ENCODE data around the gene SHROOM3.
"Not testable (repeated sequence)": the region's sequence is repeated elsewhere in the genome, so short reads cannot be mapped to it uniquely, and the experiment has no call there.

SHROOM3 gene

GRCh38 chr4:76696109-76696508 lies 261.1 kb downstream of the SHROOM3 start:
- no peak for DNase-seq (ENCODE audit: low read depth in 3 of 3)

GRCh38 chr4:76697129-76697803 lies 262.2 kb downstream of the SHROOM3 start:
- DNase-seq (ENCODE audit: low read depth in 3 of 3) = no peak

GRCh38 chr4:76698141-76698540 lies 263.1 kb downstream of the SHROOM3 start:
- DNase-seq (ENCODE audit: low read depth in 3 of 3) = no peak

GRCh38 chr4:76699751-76700310 lies 264.8 kb downstream of the SHROOM3 start:
- no peak for DNase-seq (ENCODE audit: low read depth in 3 of 3)

- no peak for DNase-seq (ENCODE audit: low read depth in 3 of 3)
Observed at GRCh38 chr4:76702440-76703122, 267.6 kb downstream of the SHROOM3 start.

GRCh38 chr4:76703123-76703490 lies 268.1 kb downstream of the SHROOM3 start:
- no peak for DNase-seq (ENCODE audit: low read depth in 3 of 3)

- no peak for DNase-seq (ENCODE audit: low read depth in 3 of 3)
Observed at GRCh38 chr4:76703676-76704075, 268.6 kb downstream of the SHROOM3 start.

GRCh38 chr4:76704133-76704881 lies 269.3 kb downstream of the SHROOM3 start:
- no peak for DNase-seq (ENCODE audit: low read depth in 3 of 3)

- DNase-seq (ENCODE audit: low read depth in 3 of 3) = no peak
Observed at GRCh38 chr4:76705472-76705871, 270.4 kb downstream of the SHROOM3 start.

- DNase-seq (ENCODE audit: low read depth in 3 of 3) = no peak
Observed at GRCh38 chr4:76706581-76706980, 271.6 kb downstream of the SHROOM3 start.

GRCh38 chr4:76708971-76709771 lies 274.1 kb downstream of the SHROOM3 start:
- DNase-seq (ENCODE audit: low read depth in 3 of 3) = no peak

GRCh38 chr4:76709772-76710090 lies 274.7 kb downstream of the SHROOM3 start:
- DNase-seq (ENCODE audit: low read depth in 3 of 3) = no peak

GRCh38 chr4:76712564-76712963 lies 277.5 kb downstream of the SHROOM3 start:
- DNase-seq (ENCODE audit: low read depth in 3 of 3) = no peak

- DNase-seq (ENCODE audit: low read depth in 3 of 3) = no peak
Observed at GRCh38 chr4:76714226-76714625, 279.2 kb downstream of the SHROOM3 start.

GRCh38 chr4:76716020-76716419 lies 281.0 kb downstream of the SHROOM3 start:
- DNase-seq (ENCODE audit: low read depth in 3 of 3) = no peak

GRCh38 chr4:76716658-76717057 lies 281.6 kb downstream of the SHROOM3 start:
- DNase-seq (ENCODE audit: low read depth in 3 of 3) = no peak

- no peak for DNase-seq (ENCODE audit: low read depth in 3 of 3)
Observed at GRCh38 chr4:76717431-76717830, 282.4 kb downstream of the SHROOM3 start.

GRCh38 chr4:76718021-76718420 lies 283.0 kb downstream of the SHROOM3 start:
- DNase-seq (ENCODE audit: low read depth in 3 of 3) = no peak

- DNase-seq (ENCODE audit: low read depth in 3 of 3) = no peak
Observed at GRCh38 chr4:76718831-76719230, 283.8 kb downstream of the SHROOM3 start.

GRCh38 chr4:76720121-76720520 lies 285.1 kb downstream of the SHROOM3 start:
- DNase-seq (ENCODE audit: low read depth in 3 of 3) = no peak

- DNase-seq (ENCODE audit: low read depth in 3 of 3) = not testable (repeated sequence)
Observed at GRCh38 chr4:76722146-76722545, 287.1 kb downstream of the SHROOM3 start.

- no peak for DNase-seq (ENCODE audit: low read depth in 3 of 3)
Observed at GRCh38 chr4:76722838-76723237, 287.8 kb downstream of the SHROOM3 start.

All from stimulated activated CD4-positive, alpha-beta T cell treated with anti-CD3 and anti-CD28 coated beads, TNF-alpha, amount 100 ng/mL, for 4 hours (primary cell).